GM10847 (cell line): ENCODE data around the gene NLRP6.
A peak's percentile ranks its signal among the peaks of the same experiment; 100 is the strongest.

ENCODE experiments used
- POLR2A ChIP-seq: IDR thresholded peaks from 2 replicates; pipeline ENCODE4 v1.6.1; 2011; ENCODE audit not compliant: insufficient read length; ENCODE audit errors: extremely low read depth

Gene NLRP6

DNA sequence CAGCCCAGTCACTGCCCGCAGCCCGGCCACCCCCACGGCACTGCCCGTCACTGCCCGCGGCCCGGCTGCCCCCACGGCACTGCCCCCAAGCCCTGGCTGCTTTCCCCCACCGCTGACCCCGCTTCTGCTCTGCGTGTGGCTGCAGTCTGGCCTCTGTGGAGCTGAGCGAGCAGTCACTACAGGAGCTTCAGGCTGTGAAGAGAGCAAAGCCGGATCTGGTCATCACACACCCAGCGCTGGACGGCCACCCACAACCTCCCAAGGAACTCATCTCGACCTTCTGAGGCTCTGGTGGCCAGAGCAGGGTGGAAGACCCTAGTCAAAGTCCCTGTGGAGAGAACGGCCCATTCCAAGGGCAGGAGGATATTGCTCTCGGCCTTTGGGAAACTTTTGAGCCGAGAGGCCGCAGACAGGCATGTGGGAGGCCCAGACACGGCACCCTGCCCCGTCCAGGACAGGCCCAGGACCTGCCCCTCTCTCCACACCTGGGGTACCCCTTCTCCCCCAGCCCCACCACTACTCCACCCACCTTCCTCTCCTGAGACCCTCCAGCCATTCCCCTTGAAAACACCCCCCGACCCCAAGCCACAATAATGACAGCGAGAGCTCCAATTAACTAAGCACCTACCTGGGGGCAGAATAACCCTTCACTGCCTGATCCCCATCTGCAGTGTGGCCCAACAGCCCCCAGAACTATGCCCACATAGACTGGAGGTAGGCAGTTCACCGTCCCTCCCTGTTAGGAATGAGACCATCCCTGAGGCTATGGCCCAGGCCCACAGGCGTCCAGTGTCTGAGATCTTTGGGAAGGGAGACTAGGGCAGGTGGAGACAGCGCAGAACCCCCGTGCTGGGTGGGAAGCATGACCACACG lies 7.0 kb downstream of the NLRP6 start:
- TF ChIP-seq POLR2A = no peak

DNA sequence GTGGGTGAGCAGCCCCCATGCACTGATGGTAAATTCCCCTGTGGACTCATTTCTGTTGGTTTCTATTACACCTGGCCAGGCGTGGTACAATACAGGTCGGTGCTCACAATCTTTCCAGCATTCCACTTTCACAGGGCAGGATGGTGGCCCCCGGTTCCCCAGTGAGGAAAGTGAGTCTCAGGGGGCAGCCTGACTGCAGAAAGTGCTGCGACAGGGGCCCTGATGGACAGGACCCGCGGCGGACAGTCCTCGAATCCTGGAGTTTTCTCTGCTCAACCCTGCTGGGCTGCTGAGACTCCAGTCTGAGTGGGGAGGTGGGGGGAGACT lies 7.7 kb downstream of the NLRP6 start:
- TF ChIP-seq POLR2A = no peak

DNA sequence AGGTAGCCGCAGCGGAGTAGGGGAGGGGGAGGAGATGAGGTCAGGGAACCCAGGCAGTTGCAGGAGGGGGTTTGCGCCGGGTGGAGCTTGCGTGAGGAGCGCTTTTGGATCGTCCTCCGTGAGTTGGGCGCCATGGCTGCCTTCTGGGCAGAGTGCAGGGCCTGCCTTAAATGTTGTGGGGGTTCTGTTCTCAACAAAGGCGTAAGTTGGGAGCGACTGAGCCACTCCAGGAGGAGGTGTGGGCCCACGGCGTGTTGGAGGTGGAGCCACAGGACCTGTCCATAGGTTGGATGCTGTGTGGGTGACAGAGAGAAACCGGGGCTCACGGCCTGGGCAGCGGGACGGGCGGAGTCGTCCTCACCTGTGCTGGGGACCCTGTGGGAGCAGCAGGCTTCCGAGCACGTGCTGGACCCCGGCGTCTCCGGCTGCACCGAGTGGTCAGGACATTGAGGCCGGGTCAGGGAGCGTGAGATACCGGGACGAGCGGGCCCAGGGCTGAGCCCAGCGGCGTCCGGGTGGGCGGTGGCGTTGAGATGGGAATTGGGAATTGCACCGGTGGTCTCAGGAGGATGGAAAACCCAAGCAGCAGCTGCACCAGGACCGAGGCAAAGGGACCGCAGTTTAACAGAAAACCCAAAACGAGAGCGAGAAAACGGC lies 9.7 kb downstream of the NLRP6 start:
- no peak for TF ChIP-seq POLR2A

DNA sequence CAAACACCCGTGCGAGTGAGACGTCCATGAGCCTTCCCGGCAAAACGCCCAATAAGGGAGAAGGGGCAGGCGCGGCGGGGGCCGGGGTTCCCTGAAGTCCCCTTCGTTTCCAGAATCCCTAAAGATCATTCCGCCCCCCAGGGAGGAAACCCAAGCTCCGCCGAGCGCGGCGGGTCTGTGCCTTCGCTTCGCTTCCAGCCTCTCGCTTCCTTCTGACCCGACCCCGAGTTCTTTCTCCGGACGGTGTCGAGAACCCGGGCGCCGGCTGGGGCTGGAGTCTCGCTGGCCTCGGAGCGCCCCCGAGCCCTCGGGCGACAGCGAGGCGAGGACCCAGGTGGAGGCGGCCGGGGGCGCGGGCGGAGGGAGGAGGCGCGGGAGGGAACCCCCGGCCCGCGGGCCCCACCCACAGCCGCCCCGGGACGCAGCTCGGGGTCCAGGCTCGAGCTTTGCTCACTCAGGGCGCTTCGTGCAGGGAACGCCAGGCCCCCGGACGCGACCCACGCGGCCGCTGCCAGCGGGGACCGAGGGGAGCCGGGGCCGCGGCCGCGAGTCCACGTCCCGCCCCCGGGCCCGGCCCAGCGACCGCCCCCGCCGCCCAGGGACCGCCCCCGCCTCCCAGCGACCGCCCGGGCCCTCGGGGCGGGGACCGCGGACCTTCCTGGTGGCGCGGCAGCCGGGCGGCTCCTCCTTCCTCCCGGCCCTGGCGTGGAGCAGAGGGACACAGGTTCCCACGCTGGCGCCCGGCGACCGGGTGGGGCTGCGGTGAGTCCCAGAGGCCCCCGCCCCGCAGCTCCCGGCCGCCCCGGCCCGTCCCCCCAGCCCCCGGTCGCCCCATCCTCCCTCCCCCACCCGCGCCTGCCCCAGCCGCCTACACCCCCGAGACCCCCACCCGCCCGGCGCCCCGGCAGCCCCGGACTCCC lies 10.5 kb downstream of the NLRP6 start, which contains the start of gene PGGHG:
Gene PGGHG (plus strand): TSS at position 649 of the 920 bp plus-strand sequence. CDS start 691 bp downstream, outside the sequence.
- TF ChIP-seq POLR2A = peak; percentile 50

DNA sequence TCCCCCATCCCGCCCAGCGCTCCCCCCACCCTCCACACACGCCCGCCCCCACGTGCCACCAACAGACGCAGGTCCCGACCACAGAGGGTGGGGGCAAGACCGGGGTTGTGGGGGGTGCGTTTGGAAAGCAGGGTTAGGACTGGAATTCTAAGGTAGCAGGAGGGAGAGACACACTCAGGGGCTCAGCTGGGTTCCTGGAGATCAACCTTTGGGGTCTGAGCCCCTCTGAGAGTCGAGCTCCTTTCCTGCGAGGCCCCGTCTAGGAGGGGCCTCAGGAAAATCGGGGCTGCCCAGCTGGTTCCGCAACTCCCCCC lies 11.1 kb downstream of the NLRP6 start:
- TF ChIP-seq POLR2A = no peak

DNA sequence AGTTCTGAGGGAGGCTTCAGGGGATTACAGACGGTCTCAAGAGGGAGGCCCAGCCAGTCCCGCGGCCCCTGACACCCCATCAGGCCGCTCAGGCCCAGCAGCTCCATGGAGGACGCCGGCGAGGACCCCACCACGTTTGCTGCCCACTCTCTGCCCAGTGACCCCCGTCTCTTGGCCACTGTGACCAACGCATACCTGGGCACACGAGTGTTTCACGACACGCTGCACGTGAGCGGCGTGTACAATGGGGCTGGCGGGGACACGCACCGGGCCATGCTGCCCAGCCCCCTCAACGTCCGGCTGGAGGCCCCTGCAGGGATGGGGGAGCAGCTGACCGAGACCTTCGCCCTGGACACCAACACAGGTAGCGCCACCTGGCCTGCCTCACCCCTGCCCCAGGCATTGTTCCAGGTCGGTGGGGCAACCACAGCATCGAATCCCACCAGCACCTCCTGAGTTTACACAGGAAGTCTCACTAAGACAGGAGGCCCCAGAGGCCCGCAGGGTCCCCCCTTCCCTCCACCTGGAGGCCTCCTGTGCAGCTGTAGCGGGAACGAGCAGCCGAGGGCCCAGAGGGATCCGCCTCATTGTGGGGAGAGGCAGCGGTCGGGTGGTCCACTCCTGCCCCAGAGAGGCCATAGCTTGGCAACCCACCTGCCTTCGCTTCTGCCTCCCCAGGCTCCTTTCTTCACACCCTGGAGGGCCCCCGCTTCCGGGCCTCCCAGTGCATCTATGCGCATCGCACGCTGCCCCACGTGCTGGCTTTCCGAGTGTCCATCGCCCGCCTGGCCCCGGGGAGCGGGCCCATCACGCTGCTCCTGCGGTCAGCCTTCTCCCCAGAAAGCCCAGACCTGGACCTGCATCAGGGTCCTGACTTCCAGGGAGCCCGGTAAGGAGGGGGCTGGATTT lies 11.8 kb downstream of the NLRP6 start:
- no peak for TF ChIP-seq POLR2A

DNA sequence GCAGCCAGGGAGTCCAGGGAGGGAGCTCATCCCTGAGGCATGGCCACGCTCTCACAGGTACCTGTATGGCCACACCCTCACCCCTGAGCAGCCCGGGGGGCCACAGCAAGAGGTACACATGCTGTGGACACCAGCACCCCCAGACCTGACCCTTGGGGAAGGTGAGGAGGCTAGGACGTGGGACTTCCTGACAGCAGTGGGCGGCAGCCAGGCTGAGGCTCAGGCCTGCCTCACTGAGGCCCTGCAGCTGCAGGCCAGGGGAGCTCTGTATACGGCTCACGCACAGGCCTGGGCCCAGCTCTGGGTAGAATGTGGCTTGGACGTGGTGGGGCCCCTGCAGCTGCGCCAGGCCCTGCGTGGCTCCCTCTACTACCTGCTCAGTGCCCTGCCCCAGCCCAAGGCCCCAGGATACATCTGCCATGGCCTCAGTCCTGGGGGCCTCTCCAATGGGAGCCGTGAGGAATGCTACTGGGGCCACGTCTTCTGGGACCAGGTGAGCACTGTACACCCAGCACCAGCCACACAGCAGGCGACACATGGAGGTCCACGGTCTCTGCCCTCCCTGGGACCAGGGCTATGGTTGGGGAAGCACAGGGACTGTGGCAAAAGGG lies 12.5 kb downstream of the NLRP6 start:
- no peak for TF ChIP-seq POLR2A

DNA sequence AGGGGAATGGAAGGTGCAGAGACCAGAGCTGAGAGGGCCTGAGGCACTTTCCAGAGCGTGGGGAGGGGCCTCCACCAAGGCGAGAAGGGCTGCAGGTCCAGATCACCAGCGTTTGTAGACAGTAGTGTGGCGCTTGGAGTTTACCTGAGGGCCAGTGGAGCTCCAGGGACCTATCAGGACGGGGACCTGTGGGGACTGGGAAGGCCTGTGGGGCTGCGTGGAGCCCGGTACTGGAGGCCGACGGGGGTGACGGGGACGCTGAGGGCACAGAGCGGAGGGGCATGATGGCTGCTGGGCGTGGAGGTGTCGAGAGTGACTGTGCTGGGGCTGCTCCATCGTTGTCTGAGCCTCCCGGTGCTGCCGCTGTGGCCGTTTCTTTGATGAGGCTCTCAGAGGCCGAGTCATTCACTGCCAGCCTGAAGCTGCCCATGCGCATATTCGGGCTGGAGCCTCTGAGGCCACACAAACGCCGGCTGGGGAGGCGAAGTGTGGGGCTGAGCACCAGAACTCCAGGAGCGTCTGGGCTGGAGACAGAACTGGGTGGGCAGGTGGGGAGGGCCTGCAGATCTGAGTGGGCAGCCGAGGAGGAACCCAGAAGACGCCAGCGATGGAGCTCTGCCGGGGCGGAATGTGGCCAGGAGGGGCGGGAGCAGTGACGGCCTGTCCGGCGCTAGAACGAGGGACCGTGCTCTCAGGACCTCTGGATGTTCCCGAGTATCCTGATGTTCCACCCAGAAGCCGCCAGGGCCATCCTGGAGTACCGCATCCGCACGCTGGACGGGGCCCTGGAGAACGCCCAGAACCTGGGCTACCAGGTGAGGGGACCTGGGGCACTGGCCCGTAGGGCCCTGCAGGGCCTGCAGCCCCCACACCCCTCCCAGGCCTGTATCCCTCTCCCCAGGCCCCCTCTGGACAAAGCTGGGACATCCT lies 13.3 kb downstream of the NLRP6 start:
- no peak for TF ChIP-seq POLR2A

DNA sequence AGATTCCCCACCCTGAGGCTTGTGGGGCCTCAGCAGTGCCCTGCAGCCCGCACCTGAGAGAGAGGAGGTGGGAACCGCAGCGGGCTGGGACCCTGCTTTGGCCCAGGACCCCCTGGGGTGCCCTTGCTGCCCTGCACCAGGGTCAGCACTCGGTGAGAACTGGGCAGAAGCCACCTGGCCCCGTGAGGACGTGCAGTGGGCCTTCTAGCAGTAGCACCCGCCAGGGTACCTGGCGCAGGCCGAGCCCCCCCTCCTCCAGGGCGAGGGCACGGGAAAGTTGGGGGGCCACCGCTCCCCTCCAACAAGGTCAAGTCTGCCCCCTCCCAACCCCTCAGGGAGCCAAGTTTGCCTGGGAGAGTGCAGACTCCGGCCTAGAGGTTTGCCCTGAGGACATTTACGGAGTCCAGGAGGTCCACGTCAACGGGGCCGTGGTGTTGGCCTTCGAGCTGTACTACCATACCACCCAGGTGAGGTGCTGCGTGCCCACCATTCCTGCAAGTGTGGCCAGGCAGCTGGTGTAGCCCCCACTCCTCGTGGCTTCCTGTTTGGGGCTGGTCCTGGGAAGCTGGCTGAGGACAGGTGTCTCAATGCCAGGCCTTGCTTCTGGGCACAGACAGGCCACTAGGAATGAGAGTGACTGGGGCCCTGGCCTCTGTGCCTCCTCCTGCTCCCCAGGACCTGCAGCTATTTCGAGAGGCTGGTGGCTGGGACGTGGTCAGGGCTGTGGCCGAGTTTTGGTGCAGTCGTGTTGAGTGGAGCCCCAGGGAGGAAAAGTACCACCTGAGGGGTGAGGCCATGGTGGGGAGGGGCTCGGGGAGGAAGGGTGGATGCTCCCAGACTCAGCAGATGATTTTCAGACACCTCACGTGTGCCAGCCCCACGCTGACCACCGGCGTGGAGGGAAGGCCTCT lies 14.3 kb downstream of the NLRP6 start:
- TF ChIP-seq POLR2A = no peak

DNA sequence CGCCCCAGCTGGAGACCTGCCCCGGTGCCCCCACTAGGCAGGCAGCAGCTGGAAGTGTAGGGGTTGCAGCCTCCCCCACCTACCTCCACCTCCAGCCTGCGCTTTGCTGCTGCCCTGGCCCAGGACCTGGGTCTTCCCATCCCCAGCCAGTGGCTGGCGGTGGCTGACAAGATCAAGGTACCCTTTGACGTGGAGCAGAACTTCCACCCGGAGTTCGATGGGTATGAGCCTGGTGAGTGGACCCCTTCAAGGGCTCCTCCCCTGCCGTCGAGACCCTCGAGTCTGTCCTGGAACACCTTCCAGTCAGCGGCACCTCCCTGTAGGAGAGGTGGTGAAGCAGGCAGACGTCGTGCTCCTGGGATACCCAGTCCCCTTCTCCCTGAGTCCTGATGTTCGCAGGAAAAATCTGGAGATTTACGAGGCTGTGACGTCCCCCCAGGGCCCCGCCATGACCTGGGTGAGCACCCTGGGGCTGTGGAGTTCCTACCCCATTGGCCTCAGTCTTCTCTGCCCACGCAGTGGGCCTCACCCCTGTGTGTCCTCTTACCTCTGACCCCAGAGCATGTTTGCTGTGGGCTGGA lies 15.2 kb downstream of the NLRP6 start:
- no peak for TF ChIP-seq POLR2A

DNA sequence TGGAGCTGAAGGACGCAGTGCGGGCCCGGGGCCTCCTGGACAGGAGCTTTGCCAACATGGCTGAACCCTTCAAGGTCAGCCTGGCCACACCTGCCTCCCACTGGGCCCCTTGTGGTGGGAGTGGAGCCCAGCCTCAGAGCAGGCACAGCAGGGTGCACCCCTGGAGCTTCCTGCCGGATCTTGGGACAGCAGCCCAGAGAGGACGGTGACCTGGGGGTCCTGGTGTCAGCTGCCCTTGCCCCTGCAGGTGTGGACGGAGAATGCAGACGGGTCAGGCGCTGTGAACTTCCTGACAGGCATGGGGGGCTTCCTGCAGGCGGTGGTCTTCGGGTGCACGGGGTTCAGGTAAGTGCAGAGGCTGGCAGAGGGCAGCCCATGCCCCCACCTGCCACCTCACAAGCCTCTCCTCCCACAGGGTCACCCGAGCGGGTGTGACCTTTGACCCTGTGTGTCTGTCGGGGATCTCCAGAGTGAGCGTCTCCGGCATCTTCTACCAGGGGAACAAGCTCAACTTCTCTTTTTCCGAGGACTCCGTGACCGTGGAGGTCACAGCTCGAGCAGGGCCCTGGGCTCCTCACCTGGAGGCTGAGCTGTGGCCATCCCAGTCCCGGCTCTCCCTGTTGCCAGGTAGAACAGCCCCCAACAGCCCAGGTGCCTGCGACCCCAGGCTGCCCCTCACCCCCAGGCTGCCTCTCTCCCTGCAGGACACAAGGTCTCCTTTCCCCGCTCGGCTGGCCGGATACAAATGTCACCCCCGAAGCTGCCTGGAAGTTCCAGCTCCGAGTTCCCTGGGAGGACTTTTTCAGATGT lies 15.8 kb downstream of the NLRP6 start:
- no peak for TF ChIP-seq POLR2A
